ENCODE measurements around the gene RAB24.

DNA sequence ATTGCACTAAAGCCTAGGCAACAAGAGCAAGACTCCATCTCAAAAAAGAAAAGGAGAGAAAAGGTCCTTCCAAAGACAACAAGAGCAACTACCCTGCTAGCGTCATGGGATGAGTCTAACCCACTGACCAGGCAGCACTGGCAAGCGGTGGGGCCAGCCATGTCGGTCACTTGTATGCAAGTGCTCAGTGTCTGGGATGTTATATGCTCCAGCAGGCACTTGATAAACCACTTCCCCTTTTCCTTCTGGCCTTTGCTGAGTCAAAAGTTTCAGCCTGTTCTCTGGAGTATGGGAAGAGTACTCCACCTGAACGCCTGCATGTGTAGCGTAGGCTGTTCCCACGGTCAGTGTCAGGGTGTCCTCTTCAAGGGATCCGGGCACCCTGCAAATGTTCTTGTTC lies 17.4 kb upstream of the RAB24 start:
- TF ChIP-seq, protein P1, sequence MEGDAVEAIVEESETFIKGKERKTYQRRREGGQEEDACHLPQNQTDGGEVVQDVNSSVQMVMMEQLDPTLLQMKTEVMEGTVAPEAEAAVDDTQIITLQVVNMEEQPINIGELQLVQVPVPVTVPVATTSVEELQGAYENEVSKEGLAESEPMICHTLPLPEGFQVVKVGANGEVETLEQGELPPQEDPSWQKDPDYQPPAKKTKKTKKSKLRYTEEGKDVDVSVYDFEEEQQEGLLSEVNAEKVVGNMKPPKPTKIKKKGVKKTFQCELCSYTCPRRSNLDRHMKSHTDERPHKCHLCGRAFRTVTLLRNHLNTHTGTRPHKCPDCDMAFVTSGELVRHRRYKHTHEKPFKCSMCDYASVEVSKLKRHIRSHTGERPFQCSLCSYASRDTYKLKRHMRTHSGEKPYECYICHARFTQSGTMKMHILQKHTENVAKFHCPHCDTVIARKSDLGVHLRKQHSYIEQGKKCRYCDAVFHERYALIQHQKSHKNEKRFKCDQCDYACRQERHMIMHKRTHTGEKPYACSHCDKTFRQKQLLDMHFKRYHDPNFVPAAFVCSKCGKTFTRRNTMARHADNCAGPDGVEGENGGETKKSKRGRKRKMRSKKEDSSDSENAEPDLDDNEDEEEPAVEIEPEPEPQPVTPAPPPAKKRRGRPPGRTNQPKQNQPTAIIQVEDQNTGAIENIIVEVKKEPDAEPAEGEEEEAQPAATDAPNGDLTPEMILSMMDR (conservative IDR thresholded peaks at IDR 0.05 in 1 of 2, IDR thresholded peaks at IDR 0.05 in 1 of 2; ENCODE audit: low read depth in 1 of 2, low read length in 2 of 2) = no peak
- no peak for TF ChIP-seq EZH2 (IDR thresholded peaks at IDR 0.05; ENCODE audit: low read length, missing control alignments)
